Measurements from ENCODE around the gene MYLK4. TPM values are rescaled to one million over a fixed set of nuclear protein-coding genes. Genes with fewer than 3 reads are reported as not detected.

Gene MYLK4
- total RNA-seq (2014; rRNA removed; shearing (Covaris generic)): 0.31 and 0.64 TPM in 2 replicates

DNA sequence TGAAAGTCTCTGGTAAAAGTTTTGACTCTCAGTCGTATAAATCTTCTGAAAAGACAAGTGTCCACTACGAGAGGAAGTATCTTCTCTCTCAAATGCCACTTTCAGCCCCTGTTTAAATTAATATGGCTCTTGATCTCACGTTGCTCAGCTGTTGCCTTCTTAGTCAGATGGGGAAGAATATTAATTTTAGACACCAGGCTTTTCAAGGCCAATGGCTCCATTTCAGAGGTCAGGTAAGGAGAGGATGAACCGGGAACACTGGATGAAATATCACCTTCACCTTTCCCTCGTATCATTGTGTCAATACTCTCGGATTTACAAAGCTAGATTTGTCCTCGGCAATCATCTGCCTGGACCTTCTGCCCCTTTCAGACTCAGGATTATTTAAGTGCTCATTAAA lies at the start of gene MYLK4:
MYLK4 (minus strand) TSS at position 91 of the 400 bp plus-strand sequence. CDS start 1,628 bp downstream, outside the sequence.
- DNase-seq (ENCODE audit: low spot score): no peak
- in situ Hi-C loops (cut with HindIII; ENCODE audit: low sequenced_read_pairs): no loop called here

GRCh38 chr6:2799936-2800527 lies 49.3 kb upstream of the MYLK4 start:
- in situ Hi-C loops (cut with HindIII; ENCODE audit: low sequenced_read_pairs): no loop called here
- DNase-seq (ENCODE audit: low spot score): no peak

DNA sequence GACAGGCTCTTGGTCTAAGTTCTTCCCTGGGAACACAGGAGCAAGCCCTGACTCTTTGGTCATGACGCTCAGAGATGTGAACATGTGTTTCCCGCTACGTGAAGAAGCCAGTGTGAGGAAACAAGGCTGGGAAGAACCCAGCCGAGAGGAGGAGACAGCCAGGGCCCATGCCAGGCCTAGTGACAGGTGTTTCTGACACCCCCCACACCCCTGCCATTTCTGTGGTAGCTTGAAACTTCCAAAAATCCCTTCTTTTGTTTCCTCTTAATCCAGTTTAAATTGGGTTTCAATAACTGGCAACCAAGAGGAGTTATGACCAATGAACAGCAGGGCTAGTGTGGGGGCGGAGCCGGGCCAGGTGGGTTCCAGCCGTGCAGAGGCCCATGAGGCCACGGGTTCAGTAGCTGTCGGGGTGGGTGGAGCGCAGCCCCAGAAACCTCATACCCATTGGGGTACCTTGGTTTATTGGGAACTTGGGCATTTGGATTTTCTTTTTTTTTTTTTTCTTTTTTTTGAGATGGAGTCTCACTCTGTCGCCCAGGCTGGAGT lies 47.9 kb upstream of the MYLK4 start:
- no peak for DNase-seq (ENCODE audit: low spot score)
- in situ Hi-C loops (cut with HindIII; ENCODE audit: low sequenced_read_pairs): no loop called here

DNA sequence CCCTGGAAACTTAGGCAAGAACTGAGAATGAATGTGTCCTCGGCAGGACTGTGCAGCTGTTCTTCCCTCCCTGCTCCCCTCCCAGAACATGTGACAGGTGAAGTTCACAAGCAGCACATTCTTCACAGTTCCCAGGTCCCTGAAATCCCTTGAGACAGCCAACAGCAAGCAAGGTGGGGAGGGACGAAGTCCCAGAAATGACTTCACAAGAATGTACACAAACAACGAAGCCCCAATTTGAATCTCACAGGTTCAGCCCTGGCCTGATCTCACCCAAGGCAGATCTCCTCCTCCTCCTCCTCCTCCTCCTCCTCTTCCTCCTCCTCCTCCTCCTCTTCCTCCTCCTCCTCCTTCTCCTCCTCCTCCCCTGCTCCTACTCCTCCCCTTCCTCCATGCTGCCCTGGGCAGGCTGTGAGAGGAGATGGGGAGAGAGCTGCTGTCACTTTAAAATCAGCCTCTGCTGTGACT lies 46.9 kb upstream of the MYLK4 start:
- in situ Hi-C loops (cut with HindIII; ENCODE audit: low sequenced_read_pairs): no loop called here
- DNase-seq (ENCODE audit: low spot score): no peak

- in situ Hi-C loops (cut with HindIII; ENCODE audit: low sequenced_read_pairs): no loop called here
- no peak for DNase-seq (ENCODE audit: low spot score)
Observed at GRCh38 chr6:2796861-2797260, 46.1 kb upstream of the MYLK4 start.

- in situ Hi-C loops (cut with HindIII; ENCODE audit: low sequenced_read_pairs): no loop called here
Observed at GRCh38 chr6:2795956-2796355, 45.2 kb upstream of the MYLK4 start.

DNA sequence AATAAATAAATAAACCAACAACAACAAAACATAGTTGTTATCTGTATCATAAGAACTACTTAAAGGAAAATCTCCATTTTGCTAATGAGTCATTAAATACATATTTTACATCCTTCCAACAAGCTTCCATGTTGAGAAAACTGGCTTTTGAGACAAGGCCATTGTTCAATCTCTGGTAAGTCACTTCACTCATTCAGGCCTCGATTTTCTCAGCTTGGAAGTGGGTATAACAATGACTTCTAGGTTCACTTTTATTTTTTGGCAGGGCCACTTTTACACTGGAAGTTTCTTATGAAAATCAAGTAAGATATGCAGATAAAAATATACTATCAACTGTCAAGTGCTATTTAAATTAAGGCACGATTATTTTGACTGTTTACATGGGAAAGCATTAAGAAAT lies 44.4 kb upstream of the MYLK4 start:
- in situ Hi-C loops (cut with HindIII; ENCODE audit: low sequenced_read_pairs): no loop called here
- DNase-seq (ENCODE audit: low spot score): no peak

More at GRCh38 chr6:2795956-2796355, 45.2 kb upstream of the MYLK4 start:
- no peak for DNase-seq (ENCODE audit: low spot score)

GRCh38 chr6:2794171-2794730 lies 43.5 kb upstream of the MYLK4 start:
- in situ Hi-C loops (cut with HindIII; ENCODE audit: low sequenced_read_pairs): no loop called here
- no peak for DNase-seq (ENCODE audit: low spot score)

DNA sequence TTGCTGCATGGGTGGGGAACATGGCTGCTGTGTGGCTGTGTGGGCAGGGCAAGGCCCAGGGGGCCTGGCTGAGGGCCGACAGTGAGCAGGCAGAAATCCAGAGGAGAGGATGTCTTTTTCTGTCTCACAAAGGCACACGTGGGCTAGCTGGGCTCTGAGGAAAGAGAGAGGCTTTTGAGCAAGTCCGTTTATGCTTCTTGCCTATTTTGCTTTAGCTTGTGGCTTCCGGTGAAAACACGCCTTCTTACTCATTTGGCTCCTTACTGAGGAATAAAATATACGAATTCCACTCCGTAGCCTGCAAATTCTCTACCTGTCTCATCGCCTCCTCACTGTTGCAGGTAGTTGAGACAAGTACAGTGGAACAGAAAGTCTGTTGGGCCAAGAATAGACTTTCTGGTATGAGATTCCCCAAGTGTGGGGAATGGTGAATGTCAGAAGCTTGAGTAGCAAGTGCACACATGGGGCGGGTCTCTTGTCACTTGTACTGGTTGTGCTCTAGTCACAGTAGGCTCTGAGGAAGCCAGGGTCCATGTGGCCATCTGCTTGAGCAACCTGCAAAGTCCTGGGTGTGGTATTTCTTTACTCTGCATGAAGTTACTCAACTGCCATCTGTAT lies 42.9 kb upstream of the MYLK4 start:
- in situ Hi-C loops (cut with HindIII; ENCODE audit: low sequenced_read_pairs): no loop called here
- peak; percentile 39 for DNase-seq (ENCODE audit: low spot score)

- in situ Hi-C loops (cut with HindIII; ENCODE audit: low sequenced_read_pairs): no loop called here
- DNase-seq (ENCODE audit: low spot score): peak; percentile 39
Observed at GRCh38 chr6:2792330-2793110, 41.8 kb upstream of the MYLK4 start.

- DNase-seq (ENCODE audit: low spot score): no peak
- in situ Hi-C loops (cut with HindIII; ENCODE audit: low sequenced_read_pairs): no loop called here
Observed at GRCh38 chr6:2791450-2791974, 40.8 kb upstream of the MYLK4 start.

DNA sequence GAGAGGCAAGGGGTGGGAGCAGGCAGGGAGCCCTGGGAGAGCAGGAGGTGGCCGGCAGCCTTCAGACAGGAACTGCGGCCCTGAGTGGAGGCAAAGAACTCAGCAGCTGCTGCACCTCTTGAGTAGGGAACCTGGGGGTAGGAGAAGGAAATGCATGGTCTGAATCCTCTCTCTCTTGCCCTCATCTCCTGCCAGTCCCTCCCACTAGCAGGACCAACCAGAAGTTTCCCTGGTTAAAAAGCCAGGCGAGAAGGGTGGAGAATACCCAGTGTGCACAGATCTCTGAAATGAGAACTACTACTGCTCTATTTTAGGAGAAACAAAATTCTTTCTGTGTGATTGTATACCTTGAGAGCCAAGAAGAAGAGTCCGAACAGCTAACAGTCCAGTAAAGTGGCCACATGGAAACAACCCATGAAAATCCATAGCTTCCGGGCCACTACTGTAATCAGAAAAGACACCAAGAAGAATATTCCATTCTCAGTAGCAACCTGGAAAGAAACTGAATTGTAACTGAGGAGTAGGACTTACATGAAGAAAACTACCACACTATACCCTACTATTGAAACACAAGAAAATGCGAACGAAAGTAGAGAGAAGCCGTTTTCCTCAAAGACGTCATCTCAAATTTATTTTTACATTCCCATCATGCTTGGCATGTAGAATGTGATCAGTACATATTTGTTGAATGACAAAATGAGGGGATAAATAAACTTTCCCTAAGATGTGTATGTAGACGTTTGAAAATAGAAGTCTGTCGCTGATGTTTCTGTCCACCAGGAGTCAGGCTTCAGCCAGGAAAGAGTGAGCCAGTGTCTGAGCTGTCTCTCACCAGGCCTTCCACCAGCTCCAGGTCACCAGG lies 40.1 kb upstream of the MYLK4 start:
- peak; percentile 79 for DNase-seq (ENCODE audit: low spot score)
- in situ Hi-C loops (cut with HindIII; ENCODE audit: low sequenced_read_pairs): no loop called here

DNA sequence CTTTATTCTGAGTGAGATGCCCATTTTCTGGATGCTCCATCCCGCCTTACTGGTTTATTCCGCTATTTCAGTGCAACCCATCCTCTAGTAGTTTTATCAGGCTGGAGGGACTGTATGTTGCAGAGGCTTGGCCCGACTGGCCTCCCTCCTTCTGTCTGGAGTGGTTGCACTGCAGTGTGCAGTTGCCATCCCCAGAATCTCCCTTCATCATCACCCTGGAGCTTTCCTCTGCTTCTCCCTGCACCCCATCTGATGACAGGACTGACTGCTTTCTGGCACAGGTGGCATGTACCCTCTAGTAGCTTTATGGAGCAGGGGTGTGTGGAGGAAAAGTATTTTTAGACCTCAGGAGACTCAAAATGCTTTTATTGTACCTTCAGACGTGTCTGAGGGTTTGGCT lies 35.5 kb upstream of the MYLK4 start:
- in situ Hi-C loops (cut with HindIII; ENCODE audit: low sequenced_read_pairs): no loop called here

DNA sequence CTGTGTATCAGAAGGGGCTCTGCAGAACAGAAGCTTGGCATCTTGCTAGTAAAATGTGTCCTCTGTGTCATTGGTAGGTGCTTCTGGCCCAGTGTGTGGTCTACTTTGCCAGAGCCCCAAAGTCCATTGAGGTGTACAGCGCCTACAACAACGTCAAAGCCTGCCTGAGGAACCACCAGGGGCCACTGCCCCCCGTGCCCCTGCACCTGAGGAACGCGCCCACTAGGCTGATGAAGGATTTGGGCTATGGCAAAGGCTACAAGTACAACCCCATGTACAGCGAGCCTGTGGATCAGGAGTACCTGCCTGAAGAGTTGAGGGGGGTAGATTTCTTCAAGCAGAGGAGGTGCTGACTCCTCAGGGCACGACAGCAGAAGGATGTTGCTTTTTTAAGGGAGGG lies 34.2 kb upstream of the MYLK4 start:
- in situ Hi-C loops (cut with HindIII; ENCODE audit: low sequenced_read_pairs): no loop called here

More for the DNA sequence above, 35.5 kb upstream of the MYLK4 start:
- DNase-seq (ENCODE audit: low spot score): no peak

DNA sequence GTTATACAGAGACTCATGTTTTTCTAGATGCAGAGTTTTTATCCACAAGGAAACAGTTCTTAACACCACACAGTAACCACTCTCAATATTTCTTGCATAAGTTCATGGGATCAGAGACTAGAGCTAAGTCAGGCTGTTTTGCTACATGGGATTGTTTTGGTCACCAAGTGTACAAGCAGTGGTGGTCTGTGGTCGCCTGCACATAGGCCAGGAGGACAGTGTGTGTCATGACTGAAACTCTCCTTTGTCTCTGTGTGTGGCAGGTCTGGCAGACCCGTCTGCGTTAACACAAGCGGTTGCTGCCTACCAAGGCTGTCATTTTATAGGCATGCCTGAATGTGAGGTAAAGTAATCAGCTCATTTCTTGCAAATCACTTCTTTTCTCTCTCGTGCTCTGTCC lies 33.3 kb upstream of the MYLK4 start:
- peak; percentile 26 for DNase-seq (ENCODE audit: low spot score)
- in situ Hi-C loops (cut with HindIII; ENCODE audit: low sequenced_read_pairs): no loop called here

More for the DNA sequence above, 34.2 kb upstream of the MYLK4 start:
- DNase-seq (ENCODE audit: low spot score): no peak

- in situ Hi-C loops (cut with HindIII; ENCODE audit: low sequenced_read_pairs): no loop called here
- peak; percentile 45 for DNase-seq (ENCODE audit: low spot score)
Observed at GRCh38 chr6:2783188-2783963, 32.7 kb upstream of the MYLK4 start.

DNA sequence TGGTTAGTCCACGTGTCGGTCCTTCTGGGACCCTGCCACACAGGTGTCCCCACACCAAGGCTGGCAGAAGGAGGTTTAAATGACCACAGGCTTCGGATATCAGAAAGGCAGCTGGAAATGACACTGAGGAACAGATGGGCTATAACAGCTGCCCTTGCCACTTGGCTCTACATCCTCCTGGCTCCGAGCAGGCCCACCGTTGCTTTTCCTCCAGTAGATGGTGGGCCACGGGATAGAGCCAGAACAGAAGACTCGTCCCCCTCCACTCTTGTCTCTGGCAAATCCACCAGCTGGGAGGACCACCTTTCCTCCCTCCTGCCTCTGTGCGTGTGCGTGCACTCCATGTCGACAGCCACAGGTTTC lies 32.1 kb upstream of the MYLK4 start:
- DNase-seq (ENCODE audit: low spot score): no peak
- in situ Hi-C loops (cut with HindIII; ENCODE audit: low sequenced_read_pairs): no loop called here

- in situ Hi-C loops (cut with HindIII; ENCODE audit: low sequenced_read_pairs): no loop called here
Observed at GRCh38 chr6:2782356-2782708, 31.6 kb upstream of the MYLK4 start.

More at GRCh38 chr6:2782356-2782708, 31.6 kb upstream of the MYLK4 start:
- peak; percentile 61 for DNase-seq (ENCODE audit: low spot score)
